Germinal center (tissue), 1 donor: Measurements from ENCODE around the gene CORO1C.
A peak's percentile ranks its signal among the peaks of the same experiment; 100 is the strongest.

Experiments
- DNase-seq: peaks from one replicate; pipeline ENCODE4 v3.0.0; 2012; ENCODE audit warnings: mixed read lengths, low spot score

Gene CORO1C

GRCh38 chr12:108724890-108725151 lies 6.5 kb downstream of the CORO1C start:
- no peak for DNase-seq

- DNase-seq = no peak
These were observed 7.0 kb downstream of the CORO1C start for GRCh38 chr12:108724054-108724889.

- DNase-seq = no peak
These were observed 8.1 kb downstream of the CORO1C start for GRCh38 chr12:108722992-108723766.

GRCh38 chr12:108722463-108722862 lies 8.9 kb downstream of the CORO1C start:
- no peak for DNase-seq

GRCh38 chr12:108721824-108722223 lies 9.5 kb downstream of the CORO1C start:
- no peak for DNase-seq

GRCh38 chr12:108720757-108721514 lies 10.4 kb downstream of the CORO1C start:
- no peak for DNase-seq

- DNase-seq = no peak
These were observed 14.1 kb downstream of the CORO1C start for GRCh38 chr12:108717243-108717642.

- DNase-seq = no peak
These were observed 16.5 kb downstream of the CORO1C start for GRCh38 chr12:108714866-108715265.

GRCh38 chr12:108713471-108713870 lies 17.8 kb downstream of the CORO1C start:
- DNase-seq = no peak

GRCh38 chr12:108712925-108713203 lies 18.5 kb downstream of the CORO1C start:
- DNase-seq = no peak

GRCh38 chr12:108712165-108712924 lies 19.0 kb downstream of the CORO1C start:
- peak; percentile 33 for DNase-seq

- no peak for DNase-seq
These were observed 19.7 kb downstream of the CORO1C start for GRCh38 chr12:108711489-108712164.

- DNase-seq = no peak
These were observed 21.6 kb downstream of the CORO1C start for GRCh38 chr12:108709697-108710096.

- no peak for DNase-seq
These were observed 26.8 kb downstream of the CORO1C start for GRCh38 chr12:108704527-108704926.

- no peak for DNase-seq
These were observed 28.6 kb downstream of the CORO1C start for GRCh38 chr12:108702595-108703320.

GRCh38 chr12:108701779-108702441 lies 29.4 kb downstream of the CORO1C start:
- DNase-seq = no peak

GRCh38 chr12:108700833-108701541 lies 30.3 kb downstream of the CORO1C start:
- no peak for DNase-seq

GRCh38 chr12:108699955-108700563 lies 31.3 kb downstream of the CORO1C start:
- no peak for DNase-seq

GRCh38 chr12:108697905-108698304 lies 33.4 kb downstream of the CORO1C start:
- no peak for DNase-seq

GRCh38 chr12:108696996-108697290 lies 34.4 kb downstream of the CORO1C start:
- no peak for DNase-seq
